HTR-8/SVneo (cell line): Measurements from ENCODE around the gene ATP2C2.
"Not testable (repeated sequence)": the region's sequence is repeated elsewhere in the genome, so short reads cannot be mapped to it uniquely, and the experiment has no call there.

Experiments
- DNase-seq: peaks from one replicate; pipeline ENCODE4 v3.0.0; 2011; ENCODE audit warnings: low spot score, mixed read lengths; ENCODE audit not compliant: insufficient read length
- FAIRE-seq: peaks from 2 replicates; lab custom pipeline; 2011; peaks lifted over from hg19 to GRCh38; lab: Jason Lieb, UNC

The ATP2C2 gene

DNA sequence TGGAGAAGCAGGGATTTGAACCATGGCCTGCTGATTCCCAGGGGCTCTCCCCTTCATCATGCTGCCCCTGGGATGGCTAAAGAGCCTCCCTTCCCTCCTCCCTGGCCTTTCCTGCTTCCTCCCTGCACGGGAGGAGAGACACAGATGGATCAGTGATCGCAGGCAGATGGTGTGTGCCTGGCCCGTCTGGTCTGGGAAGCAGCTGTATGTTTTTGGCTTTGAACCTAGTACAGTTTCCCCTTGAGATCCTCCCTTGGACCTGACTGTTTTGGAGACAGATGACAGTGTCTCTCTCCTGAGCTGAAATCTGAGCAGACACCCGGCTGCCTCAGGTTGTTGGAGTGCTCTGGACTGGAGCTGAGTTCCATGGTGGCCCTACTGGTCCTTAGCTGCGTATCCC, 29.0 kb upstream of the ATP2C2 start:
- FAIRE-seq (peak; percentile 4), DNase-seq (no peak)

- DNase-seq (no peak), FAIRE-seq (no peak)
Measured at GRCh38 chr16:84339766-84340165, 28.6 kb upstream of the ATP2C2 start.

DNA sequence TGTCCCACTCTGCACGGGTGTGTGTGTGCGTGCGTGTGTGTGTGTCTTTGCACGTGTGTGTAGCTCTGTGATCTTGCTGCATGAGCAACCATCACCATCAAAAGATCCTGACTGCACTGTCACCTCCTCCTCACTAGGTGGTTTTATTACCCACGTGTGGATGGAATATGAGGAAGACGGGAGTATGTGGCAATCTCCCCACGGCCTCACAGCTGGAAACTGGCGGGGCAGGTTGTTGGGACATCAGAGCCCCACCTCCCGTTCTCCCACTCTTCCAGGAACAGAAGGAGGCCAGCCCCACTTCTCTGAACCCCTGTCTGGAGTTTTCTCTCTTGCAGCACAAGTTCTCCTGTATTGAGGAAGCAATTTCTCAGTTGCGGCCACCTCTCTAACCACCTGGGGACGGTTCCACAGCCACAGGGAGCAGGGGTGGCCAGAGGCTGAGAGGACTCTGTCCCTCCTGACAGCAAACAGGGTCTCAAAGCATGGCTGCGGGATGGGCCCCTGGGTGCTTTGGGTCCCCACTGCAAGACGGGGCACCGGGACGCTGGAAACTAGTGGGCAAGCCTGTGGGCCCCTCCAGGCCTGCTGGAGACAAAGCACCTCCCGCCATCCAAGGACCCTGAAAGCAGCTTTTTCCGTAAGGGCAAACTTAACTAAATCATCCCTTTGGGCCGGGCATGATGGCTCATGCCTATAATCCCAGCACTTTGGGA, 27.9 kb upstream of the ATP2C2 start:
- FAIRE-seq (no peak), DNase-seq (no peak)

GRCh38 chr16:84341528-84342295, 26.6 kb upstream of the ATP2C2 start:
- DNase-seq (no peak), FAIRE-seq (no peak)

DNA sequence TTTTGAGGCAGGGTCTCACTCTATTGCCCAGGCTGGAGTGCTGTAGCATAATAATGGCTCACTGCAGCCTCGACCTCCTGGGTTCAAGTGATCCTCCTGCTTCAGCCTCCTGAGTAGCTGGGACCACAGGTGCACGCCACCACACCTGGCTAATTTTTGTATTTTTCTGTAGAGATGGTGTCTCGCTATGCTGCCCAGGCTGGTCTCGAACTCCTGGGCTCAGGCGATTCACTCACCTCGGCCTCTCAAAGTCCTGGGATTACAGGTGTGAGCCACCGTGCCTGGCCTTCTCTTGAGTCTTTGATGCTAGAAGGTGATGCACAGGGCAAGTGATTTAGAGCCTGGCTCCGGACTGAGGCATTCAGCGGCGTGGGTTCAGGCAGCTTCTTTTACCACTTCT, 24.5 kb upstream of the ATP2C2 start:
- not testable (repeated sequence) for FAIRE-seq, DNase-seq

DNA sequence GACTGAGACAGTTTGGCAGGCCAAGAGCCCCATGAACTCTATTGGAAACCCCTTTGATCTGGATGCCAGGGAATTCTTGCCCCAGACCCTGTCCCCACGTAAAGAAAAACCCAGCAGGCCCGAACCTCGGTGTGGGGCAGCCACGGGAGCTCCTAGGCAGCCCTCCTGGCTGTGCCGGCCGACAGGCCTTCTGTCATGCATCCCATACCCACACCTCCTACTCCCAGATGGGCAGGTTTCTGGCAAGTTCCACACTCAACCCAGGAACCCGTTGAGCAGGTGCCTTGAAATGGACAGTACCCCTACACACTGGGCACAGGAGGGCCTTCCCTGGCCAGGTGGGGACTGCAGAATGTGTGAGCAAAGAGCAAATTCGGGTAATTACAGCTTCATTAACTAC, 23.6 kb upstream of the ATP2C2 start:
- FAIRE-seq: no peak
- DNase-seq: no peak

DNA sequence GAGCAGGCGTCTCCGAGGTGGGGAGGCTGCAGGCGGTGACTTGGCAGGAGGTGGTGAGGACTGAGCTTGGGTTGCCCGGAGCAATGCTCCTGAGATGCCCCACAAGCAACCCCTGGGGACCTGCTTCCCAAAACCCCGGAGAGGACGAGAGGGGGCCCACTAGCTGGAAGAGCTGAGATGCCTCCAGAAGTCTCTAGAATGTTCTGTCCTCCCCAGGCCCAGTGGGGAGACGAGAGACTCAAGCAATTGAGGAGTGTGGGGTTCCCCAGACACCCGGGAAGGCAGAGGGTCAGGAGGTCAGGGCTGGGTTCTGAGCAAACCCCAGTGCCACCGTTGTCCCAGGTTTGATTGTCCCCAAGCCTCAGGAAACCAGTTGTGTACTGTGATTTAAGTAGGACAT, 21.2 kb upstream of the ATP2C2 start:
- no peak for FAIRE-seq

DNA sequence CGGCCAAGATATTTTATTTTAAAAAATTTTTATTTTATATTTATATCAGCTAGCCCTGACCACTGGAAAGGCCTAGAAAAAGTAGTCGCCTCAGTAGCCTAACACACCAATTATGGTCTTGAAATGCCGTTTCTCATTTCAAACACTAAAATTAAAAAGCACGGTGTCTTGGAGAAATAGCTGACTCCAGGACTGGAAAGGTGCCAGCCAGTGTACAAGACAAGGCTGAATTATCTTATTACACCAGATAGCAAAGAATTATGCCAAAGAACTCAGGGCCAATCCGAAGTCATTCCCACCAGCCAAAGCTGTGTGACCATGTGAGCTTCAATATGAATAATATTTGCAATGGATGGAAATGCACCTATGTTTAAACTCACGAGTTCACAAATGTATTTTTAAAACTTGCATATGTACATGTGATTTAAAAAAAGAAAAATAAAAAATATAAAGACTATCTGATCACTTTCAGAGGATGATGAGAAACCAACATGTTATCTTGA, 19.9 kb upstream of the ATP2C2 start:
- no peak for DNase-seq
- FAIRE-seq: no peak

More for the DNA sequence above, 21.2 kb upstream of the ATP2C2 start:
- no peak for DNase-seq

GRCh38 chr16:84349862-84350684, 18.3 kb upstream of the ATP2C2 start:
- DNase-seq (no peak), FAIRE-seq (no peak)

DNA sequence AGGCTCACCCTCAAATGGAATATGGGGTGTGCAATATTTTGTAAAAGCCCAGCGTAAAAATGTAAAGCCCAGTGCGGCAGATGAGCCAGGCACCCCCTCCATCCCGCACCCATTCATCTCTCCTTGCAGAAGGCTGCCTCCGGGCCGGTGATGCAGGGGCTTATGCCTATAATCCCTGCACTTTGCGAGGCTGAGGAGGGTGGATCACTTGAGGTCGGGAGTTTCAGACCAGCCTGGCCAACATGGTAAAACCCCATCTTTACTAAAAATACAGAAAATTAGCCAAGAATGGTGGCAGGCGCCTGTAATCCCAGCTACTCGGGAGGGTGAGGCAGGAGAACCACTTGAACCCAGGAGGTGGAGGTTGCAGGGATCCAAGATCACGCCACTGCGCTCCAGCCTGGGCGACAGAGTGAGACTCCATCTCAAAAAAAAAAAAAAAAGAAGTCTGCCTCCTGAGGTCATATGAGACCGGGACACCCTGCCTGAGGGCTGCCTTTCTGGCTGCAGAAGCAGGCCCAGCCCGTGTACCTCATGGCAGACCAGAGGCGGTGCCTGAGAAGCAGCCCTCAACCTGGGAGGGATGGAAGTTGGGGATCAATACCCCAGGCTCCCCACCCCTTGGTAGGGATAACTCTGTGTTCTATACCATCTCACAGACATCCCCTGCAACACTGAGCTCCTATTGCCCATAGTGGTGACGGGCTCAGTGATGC, 17.5 kb upstream of the ATP2C2 start:
- DNase-seq (no peak), FAIRE-seq (no peak)

DNA sequence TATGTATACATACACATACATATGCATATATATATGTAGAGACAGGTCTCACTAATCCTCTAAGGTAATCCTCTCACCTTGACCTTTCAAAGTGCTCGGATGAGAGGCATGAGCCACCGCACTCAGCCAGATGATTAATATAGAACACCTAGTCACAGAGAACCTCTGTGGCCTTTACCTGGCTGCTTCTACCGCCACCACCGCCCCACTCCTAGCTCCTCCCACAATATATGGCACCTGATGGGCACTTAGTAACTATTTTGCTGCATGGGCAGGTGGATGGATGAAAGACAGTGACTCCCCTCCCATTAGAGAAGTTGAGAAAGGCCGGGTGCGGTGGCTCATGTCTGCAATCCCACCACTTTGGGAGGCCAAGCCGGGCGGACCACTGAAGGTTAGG, 16.7 kb upstream of the ATP2C2 start:
- FAIRE-seq (no peak), DNase-seq (no peak)

GRCh38 chr16:84354306-84354705, 14.0 kb upstream of the ATP2C2 start:
- FAIRE-seq: no peak

GRCh38 chr16:84355149-84355548, 13.2 kb upstream of the ATP2C2 start:
- peak; percentile 40 for FAIRE-seq
- DNase-seq: no peak

More at GRCh38 chr16:84354306-84354705, 14.0 kb upstream of the ATP2C2 start:
- DNase-seq: no peak

DNA sequence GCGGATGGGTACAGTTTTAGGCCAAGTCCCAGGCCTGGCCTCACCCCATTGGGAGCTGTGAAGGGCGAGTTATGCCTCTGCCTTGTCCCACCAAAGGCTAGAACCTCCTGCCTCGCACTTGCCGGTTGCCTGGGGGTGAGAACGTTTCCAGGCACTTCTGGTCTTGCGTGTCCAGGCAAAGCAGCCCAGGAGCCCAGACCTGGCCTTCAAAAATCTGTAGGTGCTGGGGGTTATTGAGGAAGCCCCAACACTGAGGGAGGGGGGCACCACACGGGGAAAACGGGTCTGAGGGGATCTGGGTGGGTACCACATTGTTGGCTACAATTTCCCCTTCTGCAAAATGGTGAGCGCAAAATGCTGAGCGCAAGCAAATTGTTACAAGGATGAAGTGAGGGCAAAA, 12.2 kb upstream of the ATP2C2 start:
- DNase-seq: no peak
- no peak for FAIRE-seq

DNA sequence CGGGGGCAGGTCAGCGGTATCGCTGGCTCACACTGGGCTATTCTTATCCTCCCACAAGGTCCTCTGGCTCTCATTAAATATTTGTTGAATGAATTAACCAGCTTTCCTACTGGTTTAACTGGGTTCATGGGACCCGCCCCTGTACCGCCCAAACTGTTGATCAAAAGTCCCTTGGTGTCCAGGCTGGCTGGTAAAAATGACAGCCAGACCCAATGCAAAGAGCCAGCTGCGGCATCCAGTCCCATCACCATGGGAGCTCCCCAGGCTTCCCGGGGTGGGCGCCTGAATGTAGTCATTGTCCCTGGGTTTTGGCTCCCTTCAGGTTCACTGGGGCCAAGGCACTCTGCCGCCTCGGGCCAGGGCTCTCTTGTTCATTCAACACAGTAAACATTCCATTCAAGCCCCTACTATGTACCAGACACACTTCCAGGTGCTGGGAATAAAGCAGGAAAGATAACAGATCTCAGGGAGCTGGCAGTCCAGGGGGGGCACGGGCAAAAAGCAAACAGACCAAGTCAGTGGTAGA, 11.7 kb upstream of the ATP2C2 start:
- DNase-seq: no peak
- no peak for FAIRE-seq

DNA sequence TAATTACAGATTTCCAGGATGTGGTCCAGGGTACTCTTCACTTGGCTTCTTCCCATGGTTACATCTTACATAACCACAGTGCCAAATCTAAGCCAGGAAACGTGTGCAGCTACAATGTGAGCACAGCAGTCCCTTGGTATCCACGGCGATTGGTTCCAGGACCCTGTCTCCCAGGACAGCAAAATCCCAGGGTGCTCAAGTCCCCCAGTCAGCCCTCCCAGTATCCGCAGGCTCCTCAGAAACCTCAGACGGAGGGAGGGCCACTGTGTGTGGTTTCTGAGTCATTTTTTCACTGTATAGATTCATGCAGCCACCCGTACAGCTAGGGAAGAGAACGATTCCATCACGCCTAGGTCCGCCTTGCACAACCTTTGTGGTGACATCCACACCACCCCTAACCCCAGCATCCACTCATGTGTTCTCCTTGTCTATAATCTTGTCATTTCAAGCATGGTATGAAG, 11.1 kb upstream of the ATP2C2 start:
- DNase-seq (peak; percentile 67), FAIRE-seq (peak; percentile 77)

- DNase-seq: no peak
- no peak for FAIRE-seq
Measured at GRCh38 chr16:84358601-84359295, 9.6 kb upstream of the ATP2C2 start.

GRCh38 chr16:84359326-84359725, 9.0 kb upstream of the ATP2C2 start:
- FAIRE-seq: no peak
- no peak for DNase-seq

- DNase-seq (no peak), FAIRE-seq (no peak)
Measured at GRCh38 chr16:84360170-84360569, 8.2 kb upstream of the ATP2C2 start.
